D341Med (cell line): ENCODE measurements around the gene TMEM145.
"Not testable (repeated sequence)": the region's sequence is repeated elsewhere in the genome, so short reads cannot be mapped to it uniquely, and the experiment has no call there.

Source experiments
- DNase-seq: peaks from one replicate; pipeline ENCODE4 v3.0.0; 2012; ENCODE audit warnings: low spot score

TMEM145 gene

GRCh38 chr19:42334697-42335373 is 21.7 kb downstream of the TMEM145 start:
- DNase-seq = no peak

GRCh38 chr19:42335374-42335936 is 22.3 kb downstream of the TMEM145 start:
- no peak for DNase-seq

GRCh38 chr19:42335971-42336370 is 22.9 kb downstream of the TMEM145 start:
- DNase-seq = no peak

GRCh38 chr19:42339126-42339860 is 26.2 kb downstream of the TMEM145 start:
- not testable (repeated sequence) for DNase-seq

GRCh38 chr19:42339922-42340321 is 26.8 kb downstream of the TMEM145 start:
- not testable (repeated sequence) for DNase-seq

- no peak for DNase-seq
Observed at GRCh38 chr19:42343344-42344110, 30.4 kb downstream of the TMEM145 start.

- no peak for DNase-seq
Observed at GRCh38 chr19:42344336-42344893, 31.3 kb downstream of the TMEM145 start.

- DNase-seq = no peak
Observed at GRCh38 chr19:42345191-42345812, 32.2 kb downstream of the TMEM145 start.

- DNase-seq = no peak
Observed at GRCh38 chr19:42348211-42348610, 35.1 kb downstream of the TMEM145 start.

- DNase-seq = no peak
Observed at GRCh38 chr19:42349378-42350107, 36.4 kb downstream of the TMEM145 start.

- DNase-seq = no peak
Observed at GRCh38 chr19:42350417-42350816, 37.3 kb downstream of the TMEM145 start.

GRCh38 chr19:42351079-42351735 is 38.1 kb downstream of the TMEM145 start:
- DNase-seq = no peak

- DNase-seq = no peak
Observed at GRCh38 chr19:42352301-42353259, 39.5 kb downstream of the TMEM145 start.

GRCh38 chr19:42353341-42354015 is 40.4 kb downstream of the TMEM145 start:
- DNase-seq = no peak

GRCh38 chr19:42355896-42356295 is 42.8 kb downstream of the TMEM145 start:
- DNase-seq = no peak

- DNase-seq = no peak
Observed at GRCh38 chr19:42356686-42357085, 43.6 kb downstream of the TMEM145 start.

- no peak for DNase-seq
Observed at GRCh38 chr19:42357290-42357689, 44.2 kb downstream of the TMEM145 start.

- no peak for DNase-seq
Observed at GRCh38 chr19:42360787-42361544, 47.9 kb downstream of the TMEM145 start.
